Right ventricle myocardium inferior (tissue), 1 donor: ENCODE measurements around the gene USP37. TPM values are rescaled to one million over a fixed set of nuclear protein-coding genes. Genes with fewer than 3 reads are reported as not detected.
A peak's percentile ranks its signal among the peaks of the same experiment; 100 is the strongest.

Source experiments
- ATAC-seq: fragments of 200-7000 bp; cut with Tn5 transposase; one replicate; pipeline ENCODE4 v1.9.1; 2020; ENCODE audit warnings: mild to moderate bottlenecking, moderate library complexity
- DNase-seq: peaks from one replicate; pipeline ENCODE4 v3.0.0; 2021; ENCODE audit errors: missing footprints
- intact Hi-C: fragments of 100-400 bp; cut with DNase I; formaldehyde crosslinking; loops from one replicate; pipeline ENCODE4 v1.11.0; 2022
- long read RNA-seq: library from polyadenylated mRNA; unstranded; transcript quantifications from one replicate; pipeline ENCODE4 v2.0.0, GENCODE V29; 2021
- total RNA-seq: library from RNA; stranded (reverse); fragmentation: NEBNext Ultra II Directional; extraction: Animal tissue kit (Norgen Biotek cat#: 25700); gene quantifications from one replicate; pipeline ENCODE4 v1.2.1, GENCODE V29; 2021
- donor health status: DM: no; HTN: yes; CAD: no; lungs with severe emphysema.

Gene USP37
- total RNA-seq = 7.0 TPM
- long read RNA-seq, full-length matches to known transcripts = 1 of 3 reads
- long read RNA-seq, partial matches to known transcripts = 0 of 3 reads
- long read RNA-seq, other reads (novel, unspliced or antisense) = 2 of 3 reads

GRCh38 chr2:218568190-218569037 lies at the start of gene USP37, which contains the start of gene CNOT9:
TSS of gene USP37 (minus strand) at chr2:218568351. CDS start at chr2:218558653, 9,698 bp downstream.
TSS of gene CNOT9 (plus strand) at chr2:218568839. CDS start at chr2:218568955, 116 bp downstream.
- intact Hi-C loops = loop anchor here (2.0 to 10.0 kb wide), 3 partner anchors 79 to 284 kb away; no protein-coding TSS in a partner anchor

DNA sequence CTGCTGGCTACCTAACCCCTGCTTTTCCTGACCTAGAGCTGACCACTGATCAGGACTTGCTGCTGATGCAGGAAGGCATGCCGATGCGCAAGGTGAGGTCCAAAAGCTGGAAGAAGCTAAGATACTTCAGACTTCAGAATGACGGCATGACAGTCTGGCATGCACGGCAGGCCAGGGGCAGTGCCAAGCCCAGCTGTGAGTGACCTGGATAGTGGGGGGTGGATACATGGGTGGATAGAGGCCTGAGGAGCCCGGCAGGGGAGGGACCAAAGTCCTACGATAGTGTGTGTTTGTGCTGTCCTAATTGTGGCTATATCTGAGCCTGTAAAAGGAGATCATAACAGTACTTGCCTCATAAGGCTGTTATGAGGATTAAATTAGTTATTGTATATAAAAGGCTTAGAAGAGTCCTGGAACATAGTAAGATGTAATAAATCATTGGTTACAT lies 47.7 kb upstream of the USP37 start:
- ATAC-seq (no peak), DNase-seq (no peak)
- intact Hi-C loops = no loop called here

More at GRCh38 chr2:218568190-218569037, at the start of gene USP37, which contains the start of gene CNOT9:
- peak; percentile 100 for DNase-seq
- ATAC-seq = peak; percentile 99

DNA sequence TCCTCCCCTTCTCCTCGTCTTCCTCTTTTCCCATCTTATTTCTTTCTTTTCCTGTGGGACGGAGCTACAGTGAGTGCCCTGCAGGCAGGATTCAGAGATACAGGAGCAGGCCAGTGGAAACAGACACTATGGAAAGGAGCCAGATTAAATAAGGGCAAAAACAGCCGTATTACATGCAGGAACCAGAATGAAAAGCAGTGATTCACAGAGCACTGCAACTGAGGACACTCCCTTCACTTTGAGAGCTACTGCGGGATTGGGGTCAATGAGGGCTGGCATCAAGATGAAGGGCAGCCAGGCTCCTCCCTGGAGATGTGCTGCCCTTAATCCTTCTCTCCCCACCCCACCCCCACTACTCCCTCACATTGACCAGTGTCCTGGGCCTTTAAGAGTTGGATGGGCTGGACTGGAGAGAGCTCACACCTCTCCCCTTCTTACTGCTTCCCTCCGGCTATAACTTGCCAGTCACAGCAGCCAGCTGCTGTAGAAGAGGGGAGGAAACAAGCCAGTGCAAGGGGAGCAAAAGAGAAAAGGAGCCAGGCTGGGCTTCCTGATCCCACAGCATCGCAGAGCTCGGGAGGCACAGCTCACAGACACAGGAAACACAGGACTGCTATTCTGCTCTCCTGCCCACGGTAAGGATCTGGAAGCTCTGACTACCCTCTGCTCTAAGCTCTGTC lies 39.4 kb upstream of the USP37 start, which contains the start of gene PLCD4:
Gene PLCD4, plus strand, starts transcription at position 464 of the 680 bp plus-strand sequence. CDS start 7,841 bp downstream, outside the sequence.
- intact Hi-C loops = no loop called here
- ATAC-seq = peak; percentile 65
- DNase-seq = no peak

DNA sequence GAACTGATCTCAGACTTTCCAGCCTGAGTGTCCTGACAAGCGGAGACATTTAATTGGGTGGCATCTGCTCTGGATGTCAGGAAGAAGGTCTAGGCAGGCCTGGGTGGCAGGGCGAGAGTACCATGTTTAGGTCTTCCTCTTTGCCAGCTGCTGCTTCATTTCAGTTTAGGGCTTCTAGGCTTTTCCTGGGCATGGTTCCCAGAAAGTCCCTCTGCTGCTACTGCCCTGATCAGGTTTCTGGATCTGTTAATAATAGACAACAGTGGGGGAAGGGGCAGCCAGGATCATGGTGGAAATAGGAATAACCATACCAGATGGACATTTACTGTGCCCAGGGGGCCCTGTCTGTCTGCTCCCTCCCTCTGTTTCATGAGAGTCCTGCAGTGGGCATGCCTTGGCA lies 37.3 kb upstream of the USP37 start:
- DNase-seq (no peak), ATAC-seq (no peak)
- intact Hi-C loops = no loop called here

DNA sequence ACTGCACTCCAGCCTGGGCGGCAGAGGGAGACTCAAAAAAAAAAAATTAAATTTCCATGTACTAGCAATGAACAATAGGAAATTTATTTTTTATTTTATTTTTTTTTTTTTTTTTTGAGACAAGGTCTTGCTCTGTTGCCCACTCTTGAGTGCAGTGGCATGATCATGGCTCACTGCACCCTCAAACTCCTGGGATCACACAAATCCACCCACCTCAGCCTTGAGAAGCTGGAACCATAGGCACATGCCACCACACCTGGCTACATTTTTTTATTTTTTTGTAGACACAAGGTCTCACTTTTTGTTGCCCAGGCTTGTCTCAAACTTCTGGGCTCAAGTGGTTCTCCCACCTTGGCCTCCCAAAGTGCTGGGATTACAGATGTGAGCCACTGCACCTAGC lies 17.4 kb upstream of the USP37 start:
- DNase-seq (no peak), ATAC-seq (no peak)
- intact Hi-C loops = no loop called here

DNA sequence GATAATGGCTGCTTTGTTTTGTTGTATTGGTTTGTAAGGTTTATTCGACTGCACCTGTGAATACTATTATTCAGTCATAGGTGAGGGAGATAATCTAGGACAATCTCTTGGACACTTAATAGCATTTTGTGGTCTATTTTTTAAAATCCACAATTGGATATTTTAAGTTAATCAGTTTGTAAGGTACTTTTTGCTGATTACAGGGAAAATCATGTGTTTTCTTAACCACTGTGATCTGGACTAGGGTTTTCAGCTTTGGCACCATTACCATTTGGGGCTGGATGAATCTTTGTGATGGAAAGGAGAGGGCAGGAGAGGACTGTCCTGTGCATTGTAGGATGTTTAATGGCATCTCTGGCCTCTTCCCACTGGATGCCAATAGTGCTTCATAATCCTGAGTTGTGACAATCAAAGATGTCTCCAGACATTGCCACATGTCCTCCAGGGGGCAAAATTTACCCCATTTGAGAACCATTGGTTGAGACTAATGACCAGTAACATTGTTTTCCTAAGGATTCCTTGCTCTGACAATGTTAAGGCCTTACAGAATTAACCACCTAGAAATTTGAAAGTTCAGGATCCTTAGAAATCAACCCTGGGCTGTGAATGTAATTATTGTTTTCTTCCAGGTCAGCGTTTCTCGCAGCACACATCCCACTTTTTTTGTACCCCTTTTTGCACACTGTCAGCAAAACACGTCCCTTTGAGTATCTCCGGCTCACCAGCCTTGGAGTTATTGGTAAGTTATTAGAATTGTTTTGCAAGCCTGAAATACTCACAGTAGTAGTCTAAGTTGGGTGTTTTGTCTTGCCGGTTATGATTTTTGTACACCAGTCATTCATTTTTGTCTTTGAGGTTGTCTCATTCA lies 16.1 kb upstream of the USP37 start:
- intact Hi-C loops = no loop called here
- DNase-seq (no peak), ATAC-seq (no peak)

GRCh38 chr2:218582076-218582475 lies 13.9 kb upstream of the USP37 start:
- ATAC-seq (no peak), DNase-seq (no peak)
- intact Hi-C loops = no loop called here

DNA sequence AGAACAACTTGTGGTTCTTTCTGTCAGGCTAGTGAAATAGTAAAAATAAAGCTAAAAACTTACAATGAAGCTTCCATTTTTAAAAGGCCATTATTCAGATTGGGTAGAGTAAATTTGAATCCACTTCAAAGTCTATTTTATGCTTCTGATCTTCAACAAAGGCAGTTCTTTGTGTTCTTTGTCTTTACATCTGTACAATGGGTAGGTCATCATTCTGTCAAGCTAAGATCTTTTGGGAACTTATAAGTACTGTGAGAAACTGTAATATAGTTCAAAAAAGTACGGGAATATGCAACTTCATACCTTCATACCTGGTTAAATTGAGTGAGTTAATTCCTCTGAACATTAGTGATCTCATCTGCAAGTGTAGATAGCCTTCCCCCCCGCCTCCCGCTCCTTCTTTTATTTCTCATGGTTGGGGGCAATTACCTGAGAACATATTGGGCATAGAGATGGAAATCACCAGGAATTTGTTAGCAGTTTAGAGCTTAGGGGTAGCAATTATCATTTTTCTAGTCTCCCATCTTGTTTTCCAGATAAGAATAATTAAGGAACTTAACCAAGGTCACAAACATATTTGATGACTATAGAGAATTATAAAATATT lies 10.2 kb upstream of the USP37 start:
- intact Hi-C loops = no loop called here

DNA sequence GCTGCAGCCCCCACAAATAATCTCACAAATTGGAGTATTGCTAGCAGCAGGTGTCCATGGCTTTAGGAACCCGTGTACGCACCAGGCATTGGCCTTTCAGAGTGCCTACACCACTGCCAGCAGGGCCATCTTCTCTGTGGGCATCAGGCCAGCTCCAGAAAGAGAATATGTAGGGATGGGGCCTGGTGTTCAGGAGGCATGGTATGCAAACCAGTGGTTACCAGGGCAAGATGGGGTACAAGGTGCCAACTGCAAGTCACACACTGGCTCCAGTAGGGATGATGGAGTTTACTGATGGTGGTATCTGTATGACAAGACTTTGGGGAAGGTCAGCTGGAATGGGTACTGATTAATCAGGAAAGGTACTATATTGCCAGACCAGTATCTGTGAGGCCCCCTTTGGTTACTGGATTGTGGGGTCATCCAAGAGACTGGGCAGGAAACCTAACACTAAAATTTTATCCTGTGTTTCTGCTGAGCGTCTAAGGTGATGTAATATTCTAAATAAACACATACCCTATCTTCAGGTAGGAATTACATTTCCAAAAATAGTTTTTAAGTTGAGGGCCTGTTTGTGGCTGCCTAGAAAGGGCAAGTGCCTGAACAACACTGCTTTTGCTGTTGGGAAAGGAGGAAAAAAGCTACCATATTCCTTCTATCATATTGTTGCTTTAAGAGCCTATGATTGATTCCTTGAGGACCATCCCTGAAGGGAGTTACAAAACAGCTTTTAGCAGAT lies 9.5 kb upstream of the USP37 start:
- intact Hi-C loops = no loop called here
- ATAC-seq = peak; percentile 49
- no peak for DNase-seq

More for the DNA sequence above, 10.2 kb upstream of the USP37 start:
- DNase-seq (no peak), ATAC-seq (no peak)

- intact Hi-C loops = no loop called here
- ATAC-seq (no peak), DNase-seq (no peak)
These were observed 8.7 kb upstream of the USP37 start for GRCh38 chr2:218576854-218577253.

DNA sequence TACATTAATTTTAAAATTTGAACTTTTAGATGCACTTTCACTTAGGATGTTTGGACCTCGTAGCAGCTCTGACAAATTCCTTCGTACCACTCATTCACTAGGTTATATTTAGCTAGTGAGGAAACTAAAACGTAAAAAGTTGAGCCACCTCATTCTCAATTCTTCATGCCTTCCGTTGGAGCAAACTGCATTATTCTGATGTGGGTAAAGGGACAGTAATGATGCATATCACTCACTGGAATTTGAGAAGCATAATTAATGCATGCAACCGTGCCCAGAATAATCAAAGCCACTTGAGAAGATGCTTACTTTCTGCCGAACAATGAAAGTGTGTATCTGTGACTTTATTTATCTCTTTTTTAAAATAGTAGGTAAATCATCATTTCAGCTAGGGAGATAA lies 2.7 kb upstream of the USP37 start:
- ATAC-seq = no peak
- DNase-seq = no peak
- intact Hi-C loops = no loop called here

- no peak for DNase-seq
- intact Hi-C loops = loop anchor here (2.0 to 10.0 kb wide), 3 partner anchors 77 to 285 kb away; no protein-coding TSS in a partner anchor
- ATAC-seq = no peak
These were observed 1.7 kb upstream of the USP37 start for GRCh38 chr2:218569661-218570500.

- intact Hi-C loops = loop anchor here (2.0 to 10.0 kb wide), 3 partner anchors 78 to 284 kb away; no protein-coding TSS in a partner anchor
- no peak for DNase-seq
- no peak for ATAC-seq
These were observed 884 bp upstream of the USP37 start for GRCh38 chr2:218569038-218569431.

- intact Hi-C loops = loop anchor here (2.0 to 10.0 kb wide), 3 partner anchors 80 to 283 kb away; no protein-coding TSS in a partner anchor
- DNase-seq (no peak), ATAC-seq (peak; percentile 29)
These were observed 358 bp downstream of the USP37 start for GRCh38 chr2:218567797-218568189.

- ATAC-seq (no peak), DNase-seq (no peak)
- intact Hi-C loops = loop anchor here (5.0 to 10.0 kb wide), 2 partner anchors 81 to 281 kb away; no protein-coding TSS in a partner anchor
These were observed 1.9 kb downstream of the USP37 start for GRCh38 chr2:218566296-218566695.

GRCh38 chr2:218564056-218564455 lies 4.1 kb downstream of the USP37 start:
- DNase-seq = no peak
- intact Hi-C loops = loop anchor here (10.0 kb wide), 1 partner anchor 279 kb away; no protein-coding TSS in a partner anchor
- no peak for ATAC-seq
